Activated CD4-positive, alpha-beta T cell treated with anti-CD3 and anti-CD28 coated beads for 4 hours (primary cell): Measurements from ENCODE around the gene DNTT.
"Not testable (repeated sequence)": the region's sequence is repeated elsewhere in the genome, so short reads cannot be mapped to it uniquely, and the experiment has no call there.

Experiments used
- DNase-seq, 2 donors: peaks; one replicate each; pipeline ENCODE4 v3.0.0-alpha.2; 2020

Gene DNTT

DNA sequence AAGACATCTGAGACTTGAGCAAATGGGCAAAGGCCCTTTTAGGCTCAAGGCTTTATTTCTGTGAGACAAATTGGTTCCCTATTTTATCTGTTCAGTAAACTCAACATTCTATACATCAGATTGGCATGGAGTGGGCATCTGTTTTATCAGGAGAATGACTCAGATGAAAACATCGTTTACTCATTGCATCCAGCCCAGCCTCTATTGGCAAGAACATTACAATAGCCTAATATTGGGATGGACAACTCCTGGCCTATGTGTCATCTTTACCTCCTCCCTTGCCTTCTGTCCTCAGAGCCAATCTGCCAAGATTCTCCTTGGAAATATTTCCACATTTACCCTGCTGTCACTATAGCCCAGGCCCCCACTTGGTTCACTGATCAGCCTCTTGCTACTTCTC is 27.4 kb upstream of the DNTT start:
- no peak for DNase-seq

DNA sequence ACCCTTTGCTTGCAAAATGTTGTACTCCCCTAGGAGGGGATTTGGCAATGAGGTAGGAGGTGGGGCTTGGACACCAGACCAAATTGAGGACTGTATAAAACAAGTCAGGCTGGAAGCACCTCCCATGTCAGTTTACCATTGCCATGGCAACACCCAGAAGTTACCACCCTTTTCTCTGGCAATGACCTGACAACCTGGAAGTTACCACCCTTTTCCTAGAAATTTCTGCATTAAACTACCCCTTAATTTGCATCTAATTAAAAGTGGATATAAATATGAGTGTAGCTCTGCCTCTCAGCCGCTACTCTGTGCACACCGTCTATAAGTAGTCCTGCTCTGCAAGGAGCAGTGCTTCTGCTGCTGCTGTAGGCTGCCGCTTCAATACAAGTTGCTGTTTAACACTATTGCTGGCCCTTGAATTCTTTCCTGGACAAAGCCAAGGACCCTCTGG is 25.0 kb upstream of the DNTT start:
- no peak for DNase-seq

DNA sequence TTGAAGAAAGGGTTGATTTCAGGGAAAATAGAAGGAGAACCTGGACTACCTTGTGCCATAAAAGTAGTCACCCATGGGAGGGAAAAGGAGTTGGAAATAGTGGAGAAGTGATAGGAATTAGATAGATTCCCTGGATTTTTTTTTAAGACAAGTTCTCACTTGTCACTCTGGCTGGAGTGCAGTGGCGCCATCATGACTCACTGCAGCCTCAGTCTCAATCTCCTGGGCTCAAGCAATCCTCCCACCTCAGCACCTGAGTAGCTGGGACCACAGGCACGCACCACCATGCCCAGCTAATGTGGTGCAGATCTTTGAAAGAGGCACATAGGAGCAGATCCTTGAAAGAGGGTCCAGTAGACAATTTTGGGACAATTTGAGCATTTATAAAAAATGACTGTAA is 23.4 kb upstream of the DNTT start:
- DNase-seq: no peak

DNA sequence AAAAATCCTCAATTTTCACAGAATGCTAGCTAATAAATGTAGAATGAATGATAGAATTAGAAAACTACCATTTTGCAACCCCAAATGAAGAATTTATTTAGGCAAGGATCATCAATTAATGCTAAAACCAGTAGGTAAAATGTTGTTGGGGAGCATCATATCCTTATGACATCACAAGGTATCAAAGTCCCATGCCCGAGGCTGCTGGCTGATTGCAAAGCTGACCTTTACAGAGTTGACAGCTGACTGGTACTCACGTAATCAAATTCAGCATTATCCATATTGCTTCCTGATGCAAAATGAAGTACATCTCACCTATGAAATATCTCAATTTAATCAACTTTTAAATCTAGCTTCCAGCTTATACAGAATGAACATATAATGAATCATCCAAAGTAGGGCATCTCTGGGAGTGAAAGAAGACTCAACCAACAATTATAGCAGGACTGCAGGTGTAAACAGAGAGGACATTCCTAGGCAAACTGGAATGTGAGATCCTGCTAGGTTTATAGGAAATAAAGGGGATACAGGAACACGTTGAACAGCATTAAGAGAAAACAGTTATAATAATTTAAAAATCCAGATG is 22.7 kb upstream of the DNTT start:
- no peak for DNase-seq

DNA sequence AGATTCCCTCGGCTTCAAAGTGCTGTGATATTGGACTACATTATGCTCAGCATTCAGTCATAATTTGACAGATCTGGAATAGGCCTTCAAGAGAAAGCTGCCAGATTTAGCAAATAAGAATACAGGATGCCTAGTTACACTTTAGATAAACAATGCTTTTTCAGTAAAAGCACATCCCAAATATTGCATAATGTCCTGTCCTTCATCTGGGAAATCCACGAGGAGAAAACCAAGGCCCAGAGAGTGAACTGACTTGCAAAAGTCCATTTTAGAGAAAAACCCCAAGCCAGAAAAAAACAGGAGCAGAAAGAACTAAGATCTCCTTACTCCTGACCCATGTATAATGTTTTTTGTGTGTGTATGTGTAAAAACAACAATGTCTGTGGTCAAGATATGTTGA is 20.9 kb upstream of the DNTT start:
- no peak for DNase-seq

DNA sequence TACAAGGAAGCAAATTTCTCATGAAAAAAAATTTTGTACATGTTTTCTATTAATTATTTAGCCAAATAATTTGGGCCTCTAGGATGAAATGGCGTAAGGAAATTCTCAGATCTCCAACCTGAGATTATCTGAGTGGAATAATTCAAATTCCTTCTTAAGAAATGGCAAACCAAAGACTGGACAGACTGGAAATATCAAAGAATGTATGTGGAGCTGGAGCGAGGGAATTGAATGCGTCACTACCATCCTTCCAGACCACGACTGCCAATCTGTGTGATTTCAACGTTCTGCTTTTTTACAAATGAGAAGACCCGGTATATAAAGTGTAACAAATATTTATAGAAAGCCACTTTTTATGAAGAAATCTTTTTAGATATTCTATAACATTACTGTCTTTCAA is 20.5 kb upstream of the DNTT start:
- no peak for DNase-seq

DNA sequence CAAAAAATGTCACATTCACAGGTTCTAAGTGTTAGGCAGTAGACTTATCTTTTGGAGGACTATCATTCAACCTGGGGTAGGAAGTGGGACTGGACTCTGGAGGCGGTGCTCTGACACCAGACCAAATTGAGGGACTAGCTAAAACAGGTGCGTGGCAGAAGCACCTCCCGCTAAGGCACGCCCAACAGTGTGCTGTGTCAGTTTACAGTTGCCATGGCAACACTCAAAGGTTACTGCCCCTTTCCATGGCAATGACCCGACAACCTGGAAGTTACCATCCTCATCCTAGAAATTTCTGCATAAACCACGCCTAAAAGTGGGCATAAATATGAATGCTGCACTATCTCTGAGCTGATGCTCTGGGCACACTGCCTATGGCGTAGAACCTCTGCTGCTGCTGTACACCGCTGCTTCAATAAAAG is 18.9 kb upstream of the DNTT start:
- no peak for DNase-seq

DNA sequence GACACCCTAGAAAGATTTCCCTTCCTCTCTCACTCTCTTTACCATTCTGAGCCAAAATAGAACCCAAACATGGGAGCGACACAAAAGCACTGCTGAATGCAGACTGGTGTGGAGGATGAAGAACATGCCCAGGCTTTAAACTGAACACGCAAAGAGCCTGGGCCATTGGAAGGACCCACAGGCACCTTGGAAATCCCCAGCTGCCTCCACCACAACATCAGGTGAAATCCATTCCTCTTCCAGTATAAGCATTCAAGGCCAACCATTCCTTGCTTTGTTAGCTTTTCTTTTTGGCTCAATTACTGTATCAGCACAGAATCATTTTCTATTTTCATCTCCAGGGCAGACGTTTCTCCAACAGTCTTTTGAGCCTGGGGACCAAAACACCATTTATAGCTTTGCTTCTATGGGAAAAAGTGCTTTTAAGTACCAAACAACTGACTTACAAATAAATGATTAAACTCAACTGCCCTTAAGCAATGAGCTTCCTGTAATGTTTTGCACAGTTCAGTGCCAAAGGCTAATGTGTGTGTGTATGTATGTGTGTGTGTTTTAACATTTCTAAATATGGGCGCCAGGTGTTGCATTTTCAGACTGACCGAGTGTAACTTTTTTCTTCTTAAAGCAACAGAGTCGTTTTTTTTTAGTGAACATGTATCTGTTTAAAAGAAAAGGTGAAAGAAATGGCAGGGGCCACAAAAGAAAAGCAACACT is 16.7 kb upstream of the DNTT start:
- DNase-seq: no peak

DNA sequence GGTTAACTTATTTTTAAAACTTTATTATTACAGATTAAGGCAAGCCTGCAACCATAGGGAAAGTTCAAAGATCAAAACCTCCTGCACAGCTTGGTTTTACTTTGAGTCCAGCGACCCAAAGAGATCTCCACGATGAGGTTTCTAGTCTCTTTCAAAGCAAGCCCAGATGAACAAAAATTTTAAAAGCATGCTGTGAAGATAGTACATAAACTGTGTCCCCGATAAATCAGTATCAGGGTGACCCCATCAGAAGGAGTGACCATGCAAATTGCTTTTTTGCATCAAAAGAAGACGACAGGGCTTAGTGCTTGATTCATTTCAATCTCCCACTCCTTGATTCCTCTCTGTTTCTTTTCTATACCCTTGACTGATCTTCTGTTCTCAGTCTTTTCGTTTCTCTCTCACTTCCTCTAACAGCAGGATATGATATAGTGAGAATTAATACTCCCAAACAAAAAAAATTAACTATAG is 16.0 kb upstream of the DNTT start:
- DNase-seq: no peak

DNA sequence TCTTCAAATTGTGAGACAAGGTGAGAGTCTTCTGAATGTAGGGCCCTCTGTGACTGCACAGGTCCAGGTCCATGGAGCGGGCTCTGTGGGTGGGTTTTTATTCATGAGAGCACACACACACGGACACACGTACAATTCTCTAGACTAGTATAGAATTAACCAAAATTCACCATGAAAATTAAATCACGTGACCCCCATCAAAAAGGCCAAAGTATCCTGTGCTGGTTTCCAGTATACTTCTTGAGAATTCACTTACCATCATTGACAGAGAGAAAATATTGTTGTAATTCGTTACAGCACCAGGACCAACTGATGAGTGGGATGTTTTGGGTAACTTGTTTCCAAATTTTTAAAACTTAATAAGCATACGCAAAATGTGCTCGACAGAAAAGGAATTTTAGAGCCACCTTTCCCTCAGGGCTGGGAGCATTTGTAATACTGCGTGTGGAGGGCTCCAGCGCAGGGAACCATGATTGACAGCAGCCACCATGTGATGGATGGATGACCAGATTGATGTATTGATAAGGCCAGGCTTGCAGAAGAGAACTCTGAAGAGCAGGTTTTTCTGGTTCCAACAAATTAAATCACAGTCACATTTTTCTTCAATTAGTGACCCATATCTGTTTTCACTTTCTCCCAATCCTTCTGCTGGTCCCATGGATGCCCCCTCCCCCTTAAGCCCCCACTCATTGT is 14.9 kb upstream of the DNTT start:
- DNase-seq: no peak

DNA sequence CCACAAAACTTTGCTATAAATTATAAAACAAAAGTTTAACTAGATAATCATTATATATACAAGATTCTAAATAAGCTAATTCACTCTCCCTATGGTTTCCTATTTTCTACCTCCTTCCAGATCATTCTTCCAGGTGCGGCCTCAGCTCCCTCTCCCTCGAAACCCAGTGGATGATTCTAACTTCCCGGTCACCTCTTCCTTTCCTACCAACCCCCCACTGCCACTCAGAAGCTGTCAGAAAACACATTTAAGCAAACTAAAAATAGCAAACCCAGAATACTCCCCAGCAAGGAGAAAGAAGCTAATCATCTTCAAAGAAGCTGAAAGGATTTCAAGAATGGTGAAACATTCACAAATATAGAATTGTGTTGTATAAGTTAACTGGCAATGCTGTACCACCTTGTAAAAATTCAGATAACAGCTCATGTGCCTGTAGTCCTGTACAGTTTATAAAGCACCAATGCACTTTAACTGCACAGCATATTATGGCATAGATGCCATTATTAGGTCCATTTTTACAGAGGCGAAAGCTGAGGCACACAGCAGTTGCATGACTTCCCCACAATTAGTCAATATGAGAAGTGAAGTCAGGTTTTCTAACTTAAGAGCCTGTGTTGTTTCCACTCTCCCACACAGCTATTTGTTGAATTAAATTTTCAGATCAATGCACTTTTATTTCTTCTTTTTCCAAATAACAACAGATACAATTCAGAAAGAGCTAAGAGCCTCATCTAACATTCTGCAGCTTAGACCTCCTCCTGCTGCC is 13.7 kb upstream of the DNTT start:
- DNase-seq: no peak

DNA sequence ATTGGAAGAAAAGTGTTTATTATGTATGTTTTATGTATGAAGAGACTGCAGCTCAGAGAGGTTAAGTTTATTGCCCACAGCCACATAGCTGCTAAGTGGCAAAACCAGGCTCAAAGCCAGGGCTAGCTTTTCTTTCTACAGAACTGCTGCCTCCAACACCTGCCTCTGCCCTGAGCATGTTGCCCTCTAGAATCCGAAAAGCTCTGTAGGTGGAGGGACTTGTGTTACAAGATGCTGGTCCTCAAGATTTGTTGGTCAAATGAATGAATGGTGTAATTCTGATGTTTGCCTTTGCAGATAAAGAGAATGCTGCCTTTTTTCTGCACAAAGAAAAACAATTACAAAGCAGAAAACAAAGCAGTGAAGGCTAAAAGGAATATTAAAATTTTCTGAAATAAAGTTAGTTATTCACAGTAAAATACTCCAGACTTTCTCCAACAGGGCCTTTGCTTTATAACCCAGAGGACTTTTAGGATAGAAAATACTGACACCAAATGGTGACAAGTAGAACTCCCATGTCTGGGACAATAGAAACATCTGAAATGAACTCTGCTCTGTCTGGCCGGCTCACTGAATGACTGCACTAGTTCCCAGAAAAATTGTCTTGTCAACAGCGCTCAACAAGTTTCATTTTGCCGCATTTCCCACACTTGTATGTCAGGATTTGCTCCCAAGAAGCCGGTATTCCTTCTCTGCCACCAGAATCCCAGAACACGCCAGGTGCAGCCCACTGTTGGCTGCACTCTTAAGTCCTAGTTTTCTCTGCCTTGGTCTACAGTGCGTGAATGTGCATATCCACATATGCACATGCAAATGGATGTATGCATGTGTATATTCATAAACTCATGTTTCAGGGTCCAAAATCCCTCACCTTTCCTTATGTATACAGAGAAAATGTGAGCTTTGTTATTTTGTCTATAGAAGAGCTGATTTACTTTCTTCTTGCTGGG is 11.0 kb upstream of the DNTT start:
- no peak for DNase-seq

DNA sequence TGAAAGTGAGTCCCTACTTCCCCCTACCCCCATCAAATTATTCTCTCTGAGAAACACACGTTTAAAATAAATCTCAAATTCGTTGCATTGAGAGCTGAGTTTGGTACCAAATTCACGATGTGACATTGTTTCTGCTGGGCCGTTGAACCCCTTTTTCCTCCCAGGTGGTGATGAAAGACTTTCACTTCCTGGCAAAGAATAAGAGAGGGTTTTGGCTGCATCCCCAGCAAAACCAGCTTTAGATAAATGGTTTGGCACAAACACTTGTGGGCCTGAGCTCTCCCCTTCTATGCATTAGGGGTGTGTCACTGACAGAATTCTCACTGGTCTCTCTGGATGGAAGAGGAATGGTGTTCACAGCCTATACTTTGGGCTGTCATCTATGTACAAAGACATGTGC is 8.8 kb upstream of the DNTT start:
- no peak for DNase-seq

DNA sequence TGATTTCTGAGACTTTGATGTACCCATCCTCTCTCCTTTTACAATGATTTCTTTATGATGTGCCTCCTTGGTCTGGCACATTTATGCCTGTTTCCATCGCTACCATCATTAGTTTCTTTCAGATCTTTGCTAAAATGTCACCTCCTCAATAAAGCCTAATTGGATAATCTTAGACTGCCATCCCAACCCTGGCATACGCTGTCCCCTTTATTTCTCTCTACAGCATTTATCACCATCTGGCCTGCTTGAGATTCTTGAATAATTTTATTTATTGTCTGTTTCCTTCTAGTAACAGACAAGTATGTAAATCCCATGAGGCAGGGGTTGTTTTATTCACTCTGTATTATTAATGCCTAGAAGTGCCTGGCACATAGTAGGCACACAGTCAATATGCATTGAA is 6.7 kb upstream of the DNTT start:
- DNase-seq: no peak

DNA sequence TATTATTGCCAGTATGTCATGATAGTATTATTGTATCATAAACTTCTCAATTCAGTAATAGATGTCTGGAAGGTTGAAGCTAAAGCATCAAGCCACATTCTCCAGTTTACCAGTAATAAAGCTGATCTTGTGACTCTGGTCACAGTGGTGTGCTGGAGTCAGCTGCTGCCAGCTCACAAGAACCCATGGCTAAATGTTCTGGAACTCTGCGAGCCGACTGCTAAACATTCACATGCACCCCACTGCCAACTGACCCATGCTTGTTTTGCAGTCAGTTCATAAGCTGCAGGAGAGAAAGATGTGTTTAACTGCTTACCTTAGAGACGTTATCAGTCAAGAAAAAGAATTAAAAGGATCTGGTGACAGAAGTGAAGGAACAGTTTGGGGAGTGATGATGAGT is 5.9 kb upstream of the DNTT start:
- DNase-seq: no peak

DNA sequence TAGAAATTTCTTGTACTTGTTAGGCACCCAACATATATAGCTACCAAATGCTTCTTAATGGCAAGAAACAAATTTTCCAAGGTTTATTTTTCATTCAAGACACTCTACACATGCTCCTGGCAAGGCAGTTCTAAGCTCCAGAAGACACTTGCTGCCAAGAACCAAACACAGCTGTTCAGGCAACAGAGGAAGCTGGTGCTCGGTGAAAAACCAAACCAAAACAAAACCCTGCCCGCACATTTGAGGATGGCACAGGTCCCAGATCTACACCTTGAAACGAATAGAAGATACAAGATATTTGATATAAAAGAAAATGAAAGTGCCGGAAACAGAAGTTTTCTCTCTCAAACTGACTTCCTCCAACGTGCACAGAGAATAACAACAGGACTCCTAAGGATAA is 4.9 kb upstream of the DNTT start:
- no peak for DNase-seq

DNA sequence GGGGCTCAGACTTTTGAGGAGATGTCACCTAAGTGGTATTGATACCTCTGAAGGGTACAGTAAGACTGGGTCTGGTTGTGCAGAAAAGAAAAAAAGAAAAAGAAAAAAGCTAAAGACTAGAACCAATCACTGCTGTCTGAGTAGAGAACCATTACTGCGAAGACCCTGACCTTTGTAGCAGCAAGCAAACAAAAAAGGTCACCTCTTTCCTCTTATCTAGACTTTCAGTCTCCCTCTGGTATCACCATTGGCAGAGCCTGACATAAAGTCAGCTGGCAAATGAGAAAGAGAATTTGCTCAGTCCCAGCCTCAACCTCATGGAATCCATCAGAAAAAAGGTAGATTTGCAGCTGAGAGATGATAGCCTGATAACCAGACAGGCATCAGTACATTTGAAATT is 2.6 kb upstream of the DNTT start:
- no peak for DNase-seq

DNA sequence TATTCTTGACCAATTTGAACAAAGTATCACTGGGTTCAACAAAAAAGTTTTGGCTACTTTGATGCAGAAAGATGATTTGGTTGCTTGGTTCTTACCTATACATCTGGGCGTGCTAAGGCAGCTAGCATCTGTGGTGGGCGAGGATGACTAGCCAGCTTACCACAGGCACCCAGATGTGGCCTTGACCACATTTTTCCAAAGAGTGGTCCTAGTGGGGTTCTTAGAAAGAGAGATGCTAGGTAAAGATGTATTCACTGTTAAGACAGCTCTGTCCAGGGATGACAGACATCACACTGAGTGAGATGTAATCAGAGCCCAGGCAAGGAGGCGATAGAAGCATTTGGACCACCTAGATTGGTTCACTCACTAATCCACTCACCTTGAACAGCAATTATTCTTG is 785 bp downstream of the DNTT start:
- no peak for DNase-seq

DNA sequence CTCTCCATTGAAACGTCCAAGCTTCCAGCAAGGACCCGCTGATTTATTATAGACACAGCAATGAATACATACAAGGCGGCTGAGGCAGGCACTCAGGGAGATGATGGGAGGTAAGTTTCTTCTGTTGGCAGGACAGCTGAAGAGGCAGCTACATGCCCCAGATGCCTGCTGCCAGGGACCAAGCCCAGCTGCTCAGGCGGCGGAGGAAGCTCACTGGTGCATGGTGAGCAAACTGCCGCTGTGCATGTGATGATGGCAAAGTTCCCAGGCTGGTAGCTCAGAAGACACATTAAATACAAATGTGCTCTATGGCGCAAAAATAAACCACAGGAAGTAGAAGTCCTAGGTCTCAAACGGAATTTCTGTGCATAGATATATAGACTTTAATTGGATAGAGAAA is 2.3 kb downstream of the DNTT start:
- no peak for DNase-seq

DNA sequence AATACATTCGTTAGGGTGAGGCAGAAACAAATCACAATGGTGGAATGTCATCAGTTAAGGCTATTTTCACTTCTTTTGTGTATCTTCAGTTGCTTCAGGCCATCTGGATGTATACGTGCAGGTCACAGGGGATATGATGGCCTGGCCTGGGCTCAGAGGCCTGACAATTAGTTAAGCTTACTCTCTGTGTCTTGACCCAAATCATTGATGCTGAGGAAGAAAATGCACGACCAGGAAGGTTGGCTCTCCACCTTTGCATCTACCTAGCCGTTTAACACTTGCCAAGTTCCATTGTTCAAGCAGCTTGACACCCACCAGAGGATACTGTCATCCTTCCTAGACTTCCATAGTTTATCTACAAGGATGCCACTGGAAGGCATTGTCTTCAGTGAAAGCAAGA is 4.6 kb downstream of the DNTT start:
- DNase-seq: not testable (repeated sequence)

DNA sequence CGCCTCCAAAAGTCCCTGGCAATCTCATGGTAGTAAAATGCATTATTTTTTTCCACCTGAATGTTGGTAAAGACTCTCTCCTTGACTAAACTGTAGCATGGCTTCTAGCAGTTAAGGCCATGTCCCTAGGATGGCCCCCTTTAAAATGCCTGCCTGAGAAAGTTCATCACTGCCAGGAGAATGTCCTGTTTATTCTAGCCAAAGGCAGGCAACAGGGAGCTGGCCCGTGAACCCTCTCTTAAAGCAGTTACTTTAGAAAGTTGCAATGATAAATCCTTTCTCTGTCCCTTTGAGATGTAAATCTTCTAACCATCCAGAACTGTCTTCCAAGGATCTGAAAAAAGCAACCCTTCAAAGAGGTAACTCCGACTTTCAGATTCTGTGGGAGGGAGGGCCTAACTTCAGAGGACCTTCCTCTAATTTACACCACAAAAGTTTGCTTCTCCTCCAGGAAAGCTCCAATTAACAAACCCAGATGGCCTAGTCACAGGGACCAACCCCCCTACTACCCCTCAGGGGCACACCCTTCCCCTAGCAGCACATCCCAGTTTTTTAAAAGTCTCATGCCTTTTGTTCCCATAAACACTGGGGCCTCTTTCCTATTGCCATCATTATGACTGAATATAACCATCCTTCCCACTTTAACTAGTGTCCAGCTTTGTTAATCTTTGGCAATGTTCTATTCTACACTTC is 5.5 kb downstream of the DNTT start:
- no peak for DNase-seq

DNA sequence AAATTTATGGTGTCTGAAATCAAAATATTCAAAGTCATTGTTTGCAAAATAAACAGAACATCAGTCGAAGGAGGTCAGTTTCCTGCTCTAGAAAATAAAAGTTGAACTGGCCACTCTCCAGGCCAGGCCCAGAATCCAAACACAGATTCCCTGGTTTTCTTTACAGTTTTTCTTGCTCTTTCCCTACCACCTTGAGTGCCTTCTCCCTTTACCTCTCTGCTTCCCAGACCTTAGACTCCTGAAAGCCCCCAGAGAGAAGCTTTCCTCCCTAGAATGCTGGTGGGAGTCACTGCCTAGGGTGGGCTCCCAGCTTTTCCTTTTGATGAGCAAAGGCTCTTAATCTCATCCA is 6.1 kb downstream of the DNTT start:
- no peak for DNase-seq
